Measurements from ENCODE around the gene KNTC1. TPM values are rescaled to one million over a fixed set of nuclear protein-coding genes. Genes with fewer than 3 reads are reported as not detected.

The KNTC1 gene
- total RNA-seq, 4 donors from 2014 or later = 10.6 to 79.4 (median 23.1) TPM

DNA sequence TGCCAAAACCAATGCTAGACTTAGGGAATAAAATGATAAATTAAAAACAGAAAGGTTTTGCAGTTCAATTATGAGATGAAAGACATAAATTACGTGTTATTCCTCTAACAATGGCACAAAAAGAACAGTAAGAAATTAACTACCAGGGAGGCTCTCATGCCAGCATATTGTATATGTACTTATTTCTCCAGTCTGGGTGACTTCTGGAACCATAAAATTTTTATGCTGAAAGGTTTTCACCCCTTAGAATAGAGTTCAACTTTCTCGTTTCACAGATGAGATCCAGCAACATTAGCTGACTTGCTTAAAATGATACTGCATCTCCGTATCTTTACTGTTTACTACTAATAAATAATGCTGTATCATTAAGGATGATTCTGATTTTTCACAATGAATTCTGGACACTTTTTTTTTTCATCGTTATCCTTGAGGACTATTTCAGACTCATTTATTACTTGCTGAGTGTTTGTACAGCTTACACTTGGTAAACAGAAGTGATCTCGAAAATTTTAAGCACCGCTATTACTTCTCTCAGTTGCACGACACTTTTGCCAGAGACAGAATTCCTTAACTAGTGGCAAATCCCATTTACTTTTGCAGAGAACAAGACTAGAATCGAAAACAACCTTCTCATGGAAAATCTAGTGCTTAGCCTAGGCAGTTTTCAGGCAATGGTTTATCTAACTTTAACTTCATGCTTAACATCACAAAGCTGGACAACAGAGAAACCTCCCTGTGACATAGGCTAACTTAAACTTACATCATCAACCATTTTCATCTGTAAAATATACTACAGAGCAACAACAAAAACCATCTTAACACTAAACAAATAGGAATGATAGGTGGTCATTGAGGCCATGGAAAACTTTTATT is 3.0 kb upstream of the KNTC1 start:
- intact Hi-C loops (cut with DNase I; ENCODE audit: low total_unique reads) (no loop called here), in situ Hi-C loops (cut with MboI; ENCODE audit: low pct_ligation_motif_present in 1 of 4, low pct_unique_long_range_greater_than_20kb in 1 of 4, low sequenced_read_pairs in 3 of 4) (no loop called here)
- TF ChIP-seq, protein P1, sequence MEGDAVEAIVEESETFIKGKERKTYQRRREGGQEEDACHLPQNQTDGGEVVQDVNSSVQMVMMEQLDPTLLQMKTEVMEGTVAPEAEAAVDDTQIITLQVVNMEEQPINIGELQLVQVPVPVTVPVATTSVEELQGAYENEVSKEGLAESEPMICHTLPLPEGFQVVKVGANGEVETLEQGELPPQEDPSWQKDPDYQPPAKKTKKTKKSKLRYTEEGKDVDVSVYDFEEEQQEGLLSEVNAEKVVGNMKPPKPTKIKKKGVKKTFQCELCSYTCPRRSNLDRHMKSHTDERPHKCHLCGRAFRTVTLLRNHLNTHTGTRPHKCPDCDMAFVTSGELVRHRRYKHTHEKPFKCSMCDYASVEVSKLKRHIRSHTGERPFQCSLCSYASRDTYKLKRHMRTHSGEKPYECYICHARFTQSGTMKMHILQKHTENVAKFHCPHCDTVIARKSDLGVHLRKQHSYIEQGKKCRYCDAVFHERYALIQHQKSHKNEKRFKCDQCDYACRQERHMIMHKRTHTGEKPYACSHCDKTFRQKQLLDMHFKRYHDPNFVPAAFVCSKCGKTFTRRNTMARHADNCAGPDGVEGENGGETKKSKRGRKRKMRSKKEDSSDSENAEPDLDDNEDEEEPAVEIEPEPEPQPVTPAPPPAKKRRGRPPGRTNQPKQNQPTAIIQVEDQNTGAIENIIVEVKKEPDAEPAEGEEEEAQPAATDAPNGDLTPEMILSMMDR (IDR thresholded peaks at IDR 0.05) = no peak
- TF ChIP-seq POLR2AphosphoS5 (IDR thresholded peaks at IDR 0.05) (no peak), EP300 (IDR thresholded peaks at IDR 0.05; ENCODE audit: low read depth) (no peak), POLR2A (IDR thresholded peaks at IDR 0.05) (no peak)
- H3K27me3 ChIP-seq = no peaks in the 10 kb centered on the region
- DNase-seq = no peak
- H3K9me3 ChIP-seq = no peaks in the 10 kb centered on the region
- H3K36me3 ChIP-seq = peaks cover 0 to 32% (median 14%) of the 10 kb centered on the region in 4 donors
- H3K4me1 ChIP-seq = peaks cover 29 to 54% (median 40%) of the 10 kb centered on the region in 4 donors
- H3K27ac ChIP-seq = peak overlapping the region; percentile 76 to 97 (median 78)
- peak overlapping the region in 3 of 4 donors; percentile 28 to 62 (median 35) for H3K4me3 ChIP-seq
- 7 to 10% methylated on average over 8 of the region's 8 CpGs for WGBS, 2 donors (ENCODE audit: low coverage in 1 of 2)

DNA sequence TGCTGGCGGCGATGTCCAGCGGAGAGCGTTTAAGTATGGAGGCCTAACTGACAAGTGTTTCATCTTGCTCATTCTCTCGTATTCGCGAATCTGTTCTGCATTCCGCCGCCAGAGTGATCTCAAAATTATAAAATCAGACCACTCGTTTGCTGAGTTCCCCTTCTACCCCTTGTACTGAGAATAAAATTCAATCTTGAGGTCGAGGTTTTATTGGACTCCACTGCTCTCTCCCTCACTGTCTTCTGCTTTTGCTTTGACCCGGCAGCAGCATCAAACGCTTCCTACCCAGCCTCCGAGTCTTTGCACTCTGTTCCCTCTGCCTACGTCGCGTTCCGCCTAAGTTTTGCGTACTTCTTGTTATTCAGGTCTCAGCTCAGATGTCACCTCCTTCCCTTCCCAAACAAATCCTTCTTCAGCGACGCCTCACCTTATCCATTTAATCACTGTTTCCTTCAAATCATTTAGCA is 462 bp downstream of the KNTC1 start:
- WGBS, 2 donors (ENCODE audit: low coverage in 1 of 2) = 0 to 1% methylated on average over 12 to 21 of the region's 21 CpGs
- Histone ChIP-seq H3K4me1 (peaks cover 21 to 43% (median 37%) of the 10 kb centered on the region in 4 donors), H3K27me3 (no peaks in the 10 kb centered on the region), H3K36me3 (no peaks in the 10 kb centered on the region), H3K27ac (peak overlapping the region; percentile 90 to 99 (median 96)), H3K9me3 (no peaks in the 10 kb centered on the region), H3K4me3 (peak overlapping the region; percentile 35 to 95 (median 78))
- intact Hi-C loops (cut with DNase I; ENCODE audit: low total_unique reads) (no loop called here), in situ Hi-C loops (cut with MboI; ENCODE audit: low pct_ligation_motif_present in 1 of 4, low pct_unique_long_range_greater_than_20kb in 1 of 4, low sequenced_read_pairs in 3 of 4) (no loop called here)
- DNase-seq = peak; percentile 20
- no peak for TF ChIP-seq EP300 (IDR thresholded peaks at IDR 0.05; ENCODE audit: low read depth)
- TF ChIP-seq, protein P1 (IDR thresholded peaks at IDR 0.05) = no peak
- no peak for TF ChIP-seq POLR2AphosphoS5 (IDR thresholded peaks at IDR 0.05)
- no peak for TF ChIP-seq POLR2A (IDR thresholded peaks at IDR 0.05)

DNA sequence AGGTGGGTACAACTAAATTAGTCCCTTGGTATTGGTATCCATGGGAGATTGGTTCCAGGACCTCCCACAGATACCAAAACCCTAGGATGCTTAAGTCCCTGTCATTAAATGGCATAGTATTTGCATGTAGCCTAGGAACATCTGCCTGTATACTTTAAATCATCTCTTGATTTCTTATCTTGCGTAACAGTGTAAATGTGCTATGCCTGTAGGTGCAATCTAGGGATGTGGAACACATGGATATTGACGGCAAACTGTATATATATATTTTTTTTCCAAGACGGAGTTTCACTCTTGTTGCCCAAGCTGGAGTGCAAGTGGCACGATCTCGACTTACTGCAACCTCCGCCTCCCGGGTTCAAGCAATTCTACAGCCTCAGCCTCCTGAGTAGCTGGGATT is 1.5 kb downstream of the KNTC1 start:
- Histone ChIP-seq H3K27ac (no peak overlapping the region), H3K9me3 (no peaks in the 10 kb centered on the region), H3K36me3 (no peaks in the 10 kb centered on the region), H3K27me3 (no peaks in the 10 kb centered on the region), H3K4me1 (peaks cover 12 to 33% (median 26%) of the 10 kb centered on the region in 4 donors), H3K4me3 (no peak overlapping the region)
- 85 to 90% methylated on average over 6 to 7 of the region's 7 CpGs for WGBS, 2 donors (ENCODE audit: low coverage in 1 of 2)
- TF ChIP-seq, protein P1 (IDR thresholded peaks at IDR 0.05) = no peak
- no peak for TF ChIP-seq EP300 (IDR thresholded peaks at IDR 0.05; ENCODE audit: low read depth)
- intact Hi-C loops (cut with DNase I; ENCODE audit: low total_unique reads) (no loop called here), in situ Hi-C loops (cut with MboI; ENCODE audit: low pct_ligation_motif_present in 1 of 4, low pct_unique_long_range_greater_than_20kb in 1 of 4, low sequenced_read_pairs in 3 of 4) (no loop called here)
- no peak for DNase-seq

DNA sequence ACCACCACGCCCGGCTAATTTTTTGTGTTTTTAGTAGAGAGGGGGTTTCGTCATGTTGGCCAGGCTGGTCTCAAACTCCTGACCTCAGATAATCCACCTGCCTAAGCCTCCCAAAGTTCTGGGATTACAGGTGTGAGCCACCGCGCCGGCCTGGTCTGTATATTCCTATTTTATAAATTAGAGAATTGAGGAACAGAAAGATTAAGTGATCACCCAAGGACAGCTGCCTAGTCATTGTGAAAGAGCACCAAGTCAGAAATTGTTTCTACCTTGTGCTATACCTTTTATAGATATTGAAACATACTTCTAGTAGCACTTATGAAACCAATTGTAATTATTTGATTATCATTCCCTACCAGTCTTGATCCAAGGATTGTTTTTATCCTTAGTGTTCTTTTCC is 1.9 kb downstream of the KNTC1 start:
- 82 to 88% methylated on average over 3 to 6 of the region's 6 CpGs for WGBS, 2 donors (ENCODE audit: low coverage in 1 of 2)
- DNase-seq = no peak
- Histone ChIP-seq H3K27ac (no peak overlapping the region), H3K36me3 (no peaks in the 10 kb centered on the region), H3K9me3 (no peaks in the 10 kb centered on the region), H3K27me3 (no peaks in the 10 kb centered on the region), H3K4me3 (no peak overlapping the region), H3K4me1 (peaks cover 12 to 29% (median 22%) of the 10 kb centered on the region in 4 donors)
- intact Hi-C loops (cut with DNase I; ENCODE audit: low total_unique reads) (no loop called here), in situ Hi-C loops (cut with MboI; ENCODE audit: low pct_ligation_motif_present in 1 of 4, low pct_unique_long_range_greater_than_20kb in 1 of 4, low sequenced_read_pairs in 3 of 4) (no loop called here)
- no peak for TF ChIP-seq EP300 (IDR thresholded peaks at IDR 0.05; ENCODE audit: low read depth)
- no peak for TF ChIP-seq POLR2A (IDR thresholded peaks at IDR 0.05)
- no peak for TF ChIP-seq POLR2AphosphoS5 (IDR thresholded peaks at IDR 0.05)
- TF ChIP-seq, protein P1 (IDR thresholded peaks at IDR 0.05) = no peak

Measured in transverse colon (tissue), 4 donors.